Measurements from ENCODE around the gene NKAIN2. TPM values are rescaled to one million over a fixed set of nuclear protein-coding genes. Genes with fewer than 3 reads are reported as not detected.

Gene NKAIN2
- total RNA-seq, 1 experiment from 2014 or later, result 1.1 TPM

DNA sequence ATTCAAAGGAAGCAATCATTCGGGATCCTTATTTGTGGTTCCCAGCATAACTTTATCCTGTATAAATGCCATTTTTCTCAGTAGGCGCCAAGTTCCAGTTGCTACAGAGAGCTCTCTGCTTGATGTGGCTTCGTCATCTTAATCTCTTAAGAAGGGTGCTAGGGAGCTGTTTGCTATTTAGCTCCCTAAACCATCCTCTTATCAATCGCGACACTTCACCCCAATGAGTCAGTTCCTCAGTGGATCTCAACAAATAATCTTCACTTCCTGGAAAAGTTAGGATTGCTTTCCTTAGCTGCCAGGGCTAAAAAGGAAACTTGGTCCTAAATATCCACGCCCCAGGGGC, 1.3 kb upstream of the NKAIN2 start:
- H3K27me3 ChIP-seq (ENCODE audit: control insufficient read depth, insufficient read depth, low read length), result peaks cover 26% of the 10 kb centered on the region

DNA sequence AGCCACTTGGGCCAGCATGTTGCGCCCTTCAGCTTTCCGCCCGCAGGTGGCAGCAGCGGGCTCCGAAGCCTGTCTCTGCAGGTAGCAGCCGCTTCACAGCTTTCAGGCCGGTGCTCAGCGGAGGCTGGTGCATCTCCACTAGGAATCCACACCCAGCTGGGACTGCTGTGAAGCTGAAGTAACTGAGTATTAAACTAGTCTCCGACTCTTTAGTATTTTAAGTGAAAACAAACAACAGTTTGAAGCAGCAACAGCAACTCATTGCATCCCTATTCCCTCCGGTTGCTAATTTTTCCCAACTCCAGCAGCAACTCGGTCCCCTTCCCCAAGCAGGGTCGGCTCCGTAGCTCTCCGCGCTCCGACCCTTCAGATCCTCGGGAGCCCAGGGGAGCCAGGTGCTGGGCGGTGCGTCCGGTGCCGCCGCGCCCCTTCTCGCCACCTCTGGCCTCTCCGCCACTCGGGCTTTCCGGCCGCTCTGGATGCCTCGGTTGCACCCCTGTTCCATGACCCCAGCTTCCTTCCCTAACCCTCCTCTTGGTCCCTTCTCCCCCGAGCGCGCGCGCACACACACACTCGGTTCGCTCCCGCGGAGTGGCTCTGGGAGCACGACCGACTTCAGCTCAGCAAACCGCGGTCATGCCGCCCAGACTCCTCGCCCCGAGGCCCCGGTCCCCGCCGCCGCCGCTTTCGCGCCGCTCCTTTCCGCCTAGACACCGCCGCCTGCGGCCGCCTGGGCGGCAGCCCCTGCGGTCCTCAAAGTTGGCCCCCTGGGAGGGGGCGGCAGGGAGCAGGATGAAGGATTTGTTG, 765 bp upstream of the NKAIN2 start:
- H3K27me3 ChIP-seq (ENCODE audit: control insufficient read depth, insufficient read depth, low read length), result peaks cover 26% of the 10 kb centered on the region

More for the DNA sequence above, 1.3 kb upstream of the NKAIN2 start:
- Histone ChIP-seq H3K4me3 (ENCODE audit: insufficient read depth, low read depth, low read length) (no peak overlapping the region), H3K36me3 (replicated peaks; ENCODE audit: control insufficient read depth, insufficient read depth, low read length) (no peaks in the 10 kb centered on the region)
- DNase-seq, result no peak

GRCh38 chr6:123804014-123804786, 535 bp downstream of the NKAIN2 start:
- Histone ChIP-seq H3K36me3 (replicated peaks; ENCODE audit: control insufficient read depth, insufficient read depth, low read length) (no peaks in the 10 kb centered on the region), H3K4me3 (ENCODE audit: insufficient read depth, low read depth, low read length) (peak overlapping the region; percentile 57), H3K27me3 (ENCODE audit: control insufficient read depth, insufficient read depth, low read length) (peaks cover 26% of the 10 kb centered on the region)
- DNase-seq, result no peak

More for the DNA sequence above, 765 bp upstream of the NKAIN2 start:
- H3K4me3 ChIP-seq (ENCODE audit: insufficient read depth, low read depth, low read length), result peak overlapping the region; percentile 57
- DNase-seq, result peak; percentile 80
- no peaks in the 10 kb centered on the region for H3K36me3 ChIP-seq (replicated peaks; ENCODE audit: control insufficient read depth, insufficient read depth, low read length)

DNA sequence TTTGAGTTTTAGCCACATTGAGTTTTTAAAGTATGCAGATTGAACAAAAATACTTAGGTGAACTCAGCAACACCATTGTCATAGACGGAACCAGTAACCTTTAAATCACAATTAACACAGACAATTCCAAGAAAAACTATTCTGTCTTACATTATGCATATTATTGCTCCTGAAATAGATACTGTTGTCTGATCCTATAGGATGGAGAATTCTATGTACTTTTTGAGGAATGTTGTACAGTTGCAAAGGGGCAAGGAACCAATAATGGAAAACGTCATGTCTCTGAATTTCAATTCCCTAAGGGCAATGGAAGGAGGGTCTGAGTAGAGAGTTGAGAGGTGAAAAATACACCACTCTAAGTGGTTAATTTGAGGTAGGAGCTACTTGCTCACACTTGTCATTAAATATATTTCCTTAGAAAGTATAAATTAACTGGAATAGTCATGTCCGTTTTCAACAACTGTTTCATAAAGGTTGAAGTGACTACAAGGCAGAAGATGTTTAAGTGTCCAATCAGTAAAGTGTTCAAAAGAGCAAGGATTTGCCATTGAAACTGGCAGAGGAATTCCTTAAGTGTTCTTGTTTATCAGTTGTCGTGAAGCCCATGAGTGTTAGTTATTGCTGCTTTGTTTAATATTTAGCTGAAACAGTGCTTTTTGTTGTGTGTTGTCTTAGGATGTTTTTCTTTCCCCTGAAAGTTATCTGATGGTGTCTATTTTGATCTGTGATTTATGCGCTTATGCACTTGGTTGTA, 1.3 kb downstream of the NKAIN2 start:
- peaks cover 26% of the 10 kb centered on the region for H3K27me3 ChIP-seq (ENCODE audit: control insufficient read depth, insufficient read depth, low read length)
- no peaks in the 10 kb centered on the region for H3K36me3 ChIP-seq (replicated peaks; ENCODE audit: control insufficient read depth, insufficient read depth, low read length)
- no peak for DNase-seq
- H3K4me3 ChIP-seq (ENCODE audit: insufficient read depth, low read depth, low read length), result no peak overlapping the region

DNA sequence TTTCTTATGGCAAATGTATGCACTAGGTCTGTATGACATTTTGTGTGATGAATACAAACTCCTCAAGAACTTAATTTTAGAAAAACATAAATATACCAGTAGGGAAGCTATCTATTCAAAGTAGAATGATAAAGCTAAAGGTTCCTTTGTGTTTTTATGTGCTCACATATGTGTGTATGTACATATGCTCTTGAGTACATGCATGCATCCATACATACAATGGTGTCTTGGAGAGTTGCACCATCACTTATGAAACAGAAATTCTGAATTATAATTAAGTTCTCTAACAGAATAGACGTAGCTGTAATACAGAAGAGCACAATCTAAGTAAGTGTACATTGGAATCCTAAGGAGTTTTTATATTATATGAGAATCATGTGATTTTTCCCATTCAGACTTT, 2.3 kb downstream of the NKAIN2 start:
- H3K27me3 ChIP-seq (ENCODE audit: control insufficient read depth, insufficient read depth, low read length), result peaks cover 26% of the 10 kb centered on the region
- no peak overlapping the region for H3K4me3 ChIP-seq (ENCODE audit: insufficient read depth, low read depth, low read length)
- H3K36me3 ChIP-seq (replicated peaks; ENCODE audit: control insufficient read depth, insufficient read depth, low read length), result no peaks in the 10 kb centered on the region
- DNase-seq, result no peak

DNA sequence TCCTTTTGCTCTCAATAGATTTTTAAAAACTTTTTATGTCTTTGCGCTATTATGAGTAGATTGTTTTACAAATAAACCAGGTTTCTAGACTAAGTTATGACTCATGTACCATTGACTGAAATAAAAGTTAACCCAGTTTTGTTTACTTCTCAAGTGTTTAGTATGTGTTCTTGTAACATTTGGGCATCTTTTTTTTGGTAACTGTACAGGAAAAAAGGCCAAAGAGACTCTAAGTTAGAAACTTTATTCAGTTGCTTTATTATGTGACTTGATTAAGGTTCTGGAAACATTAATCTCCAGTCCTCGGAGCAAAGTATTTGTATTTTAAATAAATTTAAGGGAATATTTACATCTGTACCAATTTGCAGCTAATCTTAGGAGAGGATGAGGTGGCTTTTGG, 2.9 kb downstream of the NKAIN2 start:
- H3K27me3 ChIP-seq (ENCODE audit: control insufficient read depth, insufficient read depth, low read length), result peaks cover 26% of the 10 kb centered on the region
- no peak for DNase-seq
- no peak overlapping the region for H3K4me3 ChIP-seq (ENCODE audit: insufficient read depth, low read depth, low read length)
- no peaks in the 10 kb centered on the region for H3K36me3 ChIP-seq (replicated peaks; ENCODE audit: control insufficient read depth, insufficient read depth, low read length)

DNA sequence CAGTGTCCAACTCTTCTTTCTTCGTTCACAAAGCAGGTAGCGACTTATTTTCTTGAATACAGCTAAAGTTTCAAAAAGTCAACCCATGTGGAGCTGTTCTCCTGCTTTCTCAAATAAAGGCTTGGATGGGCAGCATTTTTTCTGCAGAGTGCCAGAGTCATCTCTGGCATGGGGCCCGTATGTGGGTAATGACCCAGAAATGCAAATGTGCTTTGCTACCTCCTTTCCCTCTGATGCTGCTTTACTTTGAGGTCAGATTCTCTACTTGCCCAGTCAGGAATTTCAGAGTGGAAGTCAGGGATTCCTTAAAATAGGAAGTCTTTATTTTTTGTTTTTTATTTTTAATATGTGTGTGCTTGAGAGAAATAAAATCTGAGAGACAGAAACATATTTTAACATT, 4.9 kb downstream of the NKAIN2 start:
- DNase-seq, result no peak
- Histone ChIP-seq H3K4me3 (ENCODE audit: insufficient read depth, low read depth, low read length) (no peak overlapping the region), H3K27me3 (ENCODE audit: control insufficient read depth, insufficient read depth, low read length) (peaks cover 19% of the 10 kb centered on the region)

DNA sequence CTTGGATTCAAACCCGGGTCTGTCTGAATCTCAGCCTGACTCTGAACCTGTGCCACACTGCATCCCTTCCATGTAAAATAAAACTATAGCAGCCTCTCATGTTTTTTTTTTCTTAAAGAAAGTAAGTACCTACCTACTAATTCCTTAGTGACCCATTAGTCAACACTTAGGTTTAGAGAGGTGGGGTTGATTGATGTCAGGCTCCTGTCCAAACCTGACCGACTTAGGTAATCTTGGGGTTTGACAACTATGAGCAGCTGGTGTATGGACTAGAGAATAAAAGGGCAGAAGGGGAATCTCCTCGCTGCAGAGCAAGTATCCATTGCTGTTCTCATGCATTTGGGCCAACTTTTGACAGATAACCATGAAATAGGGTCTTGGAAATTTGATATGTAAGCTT, 6.5 kb downstream of the NKAIN2 start:
- Histone ChIP-seq H3K4me3 (ENCODE audit: insufficient read depth, low read depth, low read length) (no peak overlapping the region), H3K27me3 (ENCODE audit: control insufficient read depth, insufficient read depth, low read length) (peaks cover 6% of the 10 kb centered on the region), H3K36me3 (replicated peaks; ENCODE audit: control insufficient read depth, insufficient read depth, low read length) (no peaks in the 10 kb centered on the region)
- DNase-seq, result no peak

More for the DNA sequence above, 4.9 kb downstream of the NKAIN2 start:
- H3K36me3 ChIP-seq (replicated peaks; ENCODE audit: control insufficient read depth, insufficient read depth, low read length), result no peaks in the 10 kb centered on the region

- H3K36me3 ChIP-seq (replicated peaks; ENCODE audit: control insufficient read depth, insufficient read depth, low read length), result no peaks in the 10 kb centered on the region
- H3K4me3 ChIP-seq (ENCODE audit: insufficient read depth, low read depth, low read length), result no peak overlapping the region
- peaks cover under 1% of the 10 kb centered on the region; the same call in 1 of the 2 replicates for H3K27me3 ChIP-seq (ENCODE audit: control insufficient read depth, insufficient read depth, low read length)
- no peak for DNase-seq
These were observed 7.3 kb downstream of the NKAIN2 start for GRCh38 chr6:123810948-123811347.

DNA sequence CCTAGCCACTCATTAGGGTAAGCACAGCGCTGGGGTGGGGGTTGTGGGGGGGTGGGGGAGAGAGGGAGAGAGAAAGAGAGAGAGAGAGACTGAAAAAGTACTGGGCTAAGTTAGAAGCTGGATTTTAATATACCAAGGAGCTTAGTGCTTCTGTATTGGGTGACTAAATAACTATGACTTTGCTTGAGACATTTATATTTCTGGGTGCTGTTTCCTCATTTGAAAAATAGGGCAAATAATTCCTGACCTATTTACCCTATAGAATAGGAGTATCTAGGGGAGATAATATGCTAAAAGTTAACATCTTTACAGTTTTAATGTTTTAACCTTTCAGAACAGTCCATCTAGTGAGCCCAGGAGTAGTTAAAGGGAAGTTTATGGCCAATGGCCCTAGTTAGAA, 7.7 kb downstream of the NKAIN2 start:
- H3K27me3 ChIP-seq (ENCODE audit: control insufficient read depth, insufficient read depth, low read length), result no peaks in the 10 kb centered on the region; the same call in 1 of the 2 replicates

DNA sequence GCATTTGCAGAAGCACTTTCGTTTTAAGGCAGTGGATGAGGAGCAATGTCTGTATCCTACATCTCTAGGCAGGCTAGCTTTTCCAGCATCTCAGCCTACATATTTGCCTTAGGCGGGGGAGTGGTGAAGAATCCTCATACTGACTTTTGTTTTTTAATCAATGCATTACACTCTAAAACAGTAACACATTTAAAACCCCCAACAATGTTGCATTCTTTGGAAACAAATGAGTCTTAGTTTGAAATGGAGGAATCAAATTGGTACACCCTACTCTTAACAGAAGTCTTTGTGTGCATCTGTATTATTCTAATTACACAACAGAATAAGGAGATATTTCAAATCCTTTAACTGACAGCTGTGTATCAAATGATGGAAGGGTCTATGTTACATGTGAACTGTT, 9.0 kb downstream of the NKAIN2 start:
- DNase-seq, result no peak
- Histone ChIP-seq H3K36me3 (replicated peaks; ENCODE audit: control insufficient read depth, insufficient read depth, low read length) (no peaks in the 10 kb centered on the region), H3K27me3 (ENCODE audit: control insufficient read depth, insufficient read depth, low read length) (no peaks in the 10 kb centered on the region; the same call in 1 of the 2 replicates), H3K4me3 (ENCODE audit: insufficient read depth, low read depth, low read length) (no peak overlapping the region)

More for the DNA sequence above, 7.7 kb downstream of the NKAIN2 start:
- H3K4me3 ChIP-seq (ENCODE audit: insufficient read depth, low read depth, low read length), result no peak overlapping the region
- H3K36me3 ChIP-seq (replicated peaks; ENCODE audit: control insufficient read depth, insufficient read depth, low read length), result no peaks in the 10 kb centered on the region
- DNase-seq, result no peak

DNA sequence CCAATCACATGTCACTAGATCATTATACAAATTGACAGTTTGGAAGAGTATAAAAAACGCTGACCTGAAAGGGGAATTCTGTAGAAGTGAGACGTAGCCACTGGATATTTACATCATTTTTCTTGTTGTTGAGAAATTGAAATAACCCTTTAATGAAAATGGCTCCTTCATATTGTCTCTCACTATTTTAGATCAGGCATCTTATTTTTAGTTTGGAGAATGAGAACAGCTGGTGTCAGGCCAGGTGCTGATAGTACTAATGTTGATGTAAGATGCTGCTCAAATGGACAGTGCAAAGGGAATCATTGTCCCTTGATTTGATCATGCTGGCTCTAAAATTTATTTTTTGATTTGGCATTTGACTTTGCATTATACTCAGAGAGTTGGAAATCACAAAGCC, 17.4 kb downstream of the NKAIN2 start:
- H3K27me3 ChIP-seq (ENCODE audit: control insufficient read depth, insufficient read depth, low read length), result no peaks in the 10 kb centered on the region; the same call in 1 of the 2 replicates
- no peaks in the 10 kb centered on the region for H3K36me3 ChIP-seq (replicated peaks; ENCODE audit: control insufficient read depth, insufficient read depth, low read length)
- no peak for DNase-seq
- no peak overlapping the region for H3K4me3 ChIP-seq (ENCODE audit: insufficient read depth, low read depth, low read length)

DNA sequence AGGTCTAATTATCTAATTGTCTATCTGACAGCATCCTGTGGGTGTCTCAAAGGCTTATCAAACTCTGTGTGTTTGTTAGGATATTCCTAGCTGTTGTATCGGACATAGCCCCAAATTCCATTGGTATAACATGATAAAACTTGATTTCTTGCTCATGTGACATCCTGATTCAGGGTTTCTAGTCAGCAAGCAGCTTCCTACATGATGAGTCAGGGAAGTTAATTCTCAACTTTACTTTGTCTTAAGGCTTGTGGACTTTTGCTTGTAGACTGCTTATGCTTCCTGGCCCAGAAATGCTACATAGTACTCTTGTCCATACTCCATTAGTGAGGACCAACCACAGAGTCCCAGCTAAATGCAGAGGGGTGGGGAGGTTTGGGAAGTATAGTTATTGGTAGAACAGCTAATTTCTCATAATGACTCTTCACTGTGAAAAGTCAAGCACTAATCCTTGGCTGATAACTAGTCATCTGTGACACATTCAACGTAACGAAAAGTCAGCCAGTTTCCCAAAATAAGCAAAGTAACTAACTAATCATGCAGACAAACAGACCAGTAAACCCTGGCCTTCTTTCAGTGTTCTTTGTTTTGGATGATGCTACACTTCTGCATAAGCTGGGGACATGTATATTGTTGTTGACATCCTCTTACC, 25.8 kb downstream of the NKAIN2 start:
- Histone ChIP-seq H3K36me3 (replicated peaks; ENCODE audit: control insufficient read depth, insufficient read depth, low read length) (no peaks in the 10 kb centered on the region), H3K27me3 (ENCODE audit: control insufficient read depth, insufficient read depth, low read length) (peaks cover 7% of the 10 kb centered on the region; the same call in 1 of the 2 replicates), H3K4me3 (ENCODE audit: insufficient read depth, low read depth, low read length) (no peak overlapping the region)
- no peak for DNase-seq

GRCh38 chr6:123830120-123830519, 26.5 kb downstream of the NKAIN2 start:
- no peaks in the 10 kb centered on the region for H3K36me3 ChIP-seq (replicated peaks; ENCODE audit: control insufficient read depth, insufficient read depth, low read length)
- no peak overlapping the region for H3K4me3 ChIP-seq (ENCODE audit: insufficient read depth, low read depth, low read length)
- DNase-seq, result no peak
- H3K27me3 ChIP-seq (ENCODE audit: control insufficient read depth, insufficient read depth, low read length), result peaks cover 7% of the 10 kb centered on the region; the same call in 1 of the 2 replicates

Measured in H7 (cell line).